NCI-H446 treated with DMSO at 0.1 percent for 48 hours (cell line): ENCODE data around the gene VARS2.
"Not testable (repeated sequence)": the region's sequence is repeated elsewhere in the genome, so short reads cannot be mapped to it uniquely, and the experiment has no call there.

Source experiments
- DNase-seq: peaks from one replicate; lab custom pipeline; 2025; lab: John Stamatoyannopoulos, UW

VARS2 gene

GRCh38 chr6:30962716-30963115 lies 48.7 kb downstream of the VARS2 start:
- DNase-seq = no peak

DNA sequence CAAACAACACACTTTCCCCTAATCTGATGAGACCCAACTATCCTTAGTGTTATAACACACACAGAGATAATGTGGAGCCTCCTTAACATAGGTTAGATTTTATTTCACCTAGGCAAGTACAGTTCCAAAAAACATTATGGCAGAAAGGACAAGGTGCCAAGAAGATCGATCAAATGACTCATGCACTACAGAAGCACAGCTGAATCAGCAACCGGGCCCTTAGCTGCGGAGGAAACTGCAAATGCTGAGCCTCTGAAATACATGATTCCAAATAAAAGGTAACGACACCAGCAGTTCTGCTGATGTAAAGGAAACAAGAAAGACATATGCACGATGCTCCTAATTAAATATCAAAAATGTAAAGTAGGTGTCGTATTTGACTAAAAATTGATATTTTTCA lies 49.6 kb downstream of the VARS2 start:
- no peak for DNase-seq

- DNase-seq = no peak
These were observed 50.0 kb downstream of the VARS2 start for GRCh38 chr6:30964075-30964474.

GRCh38 chr6:30965140-30965601 lies 51.1 kb downstream of the VARS2 start:
- DNase-seq = no peak

DNA sequence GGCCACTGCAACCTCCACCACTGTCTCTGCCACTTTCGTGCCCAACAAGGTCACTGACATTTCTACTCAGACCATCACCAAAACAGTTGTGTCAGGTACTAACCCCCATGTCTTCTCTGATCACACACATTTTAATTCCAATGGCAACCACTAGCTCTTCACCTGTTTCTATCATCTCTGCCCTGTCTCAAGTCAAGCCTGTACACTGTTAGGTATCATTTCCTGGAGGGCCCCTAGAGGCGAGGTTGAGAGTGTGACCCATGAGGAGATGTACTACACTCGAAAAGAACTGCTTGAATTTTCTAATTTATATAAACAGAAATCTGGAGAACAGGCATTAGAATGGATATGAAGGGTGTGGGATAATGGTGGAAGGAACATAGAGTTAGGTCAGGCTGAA lies 52.1 kb downstream of the VARS2 start:
- no peak for DNase-seq

GRCh38 chr6:30969171-30969570 lies 55.1 kb downstream of the VARS2 start:
- not testable (repeated sequence) for DNase-seq

DNA sequence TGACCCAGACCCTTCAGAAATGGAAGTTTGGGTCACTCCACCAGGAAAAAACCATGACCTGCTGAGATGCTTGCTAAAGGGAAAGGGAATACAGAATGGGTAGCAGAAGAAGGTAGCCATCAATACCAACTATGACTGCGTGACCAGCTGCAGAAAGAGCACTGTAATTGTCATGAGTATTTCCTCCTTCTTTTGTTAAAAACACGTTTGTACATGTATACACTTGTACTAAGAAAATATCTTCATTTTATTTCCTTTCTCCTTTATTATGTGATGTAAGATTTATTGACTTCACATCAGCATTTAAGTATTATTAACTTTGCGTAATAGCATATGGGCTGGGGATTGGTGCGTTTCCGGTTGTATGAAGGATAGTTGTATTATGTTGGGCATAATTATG lies 56.9 kb downstream of the VARS2 start:
- no peak for DNase-seq

DNA sequence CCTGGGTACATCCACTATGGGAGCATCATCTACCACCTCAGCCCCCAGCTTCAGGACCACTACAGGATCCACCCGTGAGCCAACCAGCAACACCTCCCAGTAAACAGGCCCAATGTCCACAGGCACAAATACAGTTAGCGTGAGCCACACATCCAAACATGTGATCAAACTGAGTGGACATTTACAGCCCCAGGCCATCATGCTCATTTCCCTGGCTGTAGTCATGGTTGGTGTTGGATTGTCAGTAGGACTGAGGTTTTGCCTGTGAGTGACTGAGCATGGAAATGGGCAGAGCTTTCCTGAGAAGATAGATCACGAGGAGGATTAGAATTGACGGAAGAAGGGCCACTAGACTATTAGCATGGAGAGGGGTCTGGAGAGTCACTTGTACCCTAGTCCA lies 58.8 kb downstream of the VARS2 start:
- DNase-seq = no peak

- DNase-seq = no peak
These were observed 60.6 kb downstream of the VARS2 start for GRCh38 chr6:30974490-30975252.
